Panc1 (cell line): Measurements from ENCODE around the gene LGALS13. TPM values are rescaled to one million over a fixed set of nuclear protein-coding genes. Genes with fewer than 3 reads are reported as not detected.

Source experiments
- ATAC-seq: fragments of 200-7000 bp; cut with Tn5 transposase; 2 replicates; pipeline ENCODE4 v1.9.1; 2020; ENCODE audit warnings: mild to moderate bottlenecking, moderate library complexity
- BruUV-seq: library from RNA; stranded (reverse); fragments of 400-500 nt; replicated peaks from 2 replicates; lab custom pipeline; 2021; lab: Mats Ljungman, UMichigan
- CTCF ChIA-PET: fragments of 300-600 bp; sonication (Branson Sonifier 250); formaldehyde crosslinking; loops from one replicate; lab custom pipeline; 2022; ENCODE audit warnings: antibody characterized with exemption; lab: Charles Lee
- POLR2A ChIA-PET: fragments of 300-600 bp; sonication (Branson Sonifier 250); formaldehyde crosslinking; loops from one replicate; lab custom pipeline; 2022; ENCODE audit warnings: antibody characterized with exemption; lab: Charles Lee
- DNase-seq: peaks from one replicate; pipeline ENCODE4 v3.0.0-alpha.2; 2010; ENCODE audit warnings: low read depth, low spot score
- H3K27ac ChIP-seq: 2 replicates; pipeline ENCODE4 v1.5.1; 2011; ENCODE audit warnings: mild to moderate bottlenecking, low read length, inconsistent platforms
- H3K27me3 ChIP-seq: fragments of 200-500 bp; sonication (Bioruptor generic); 2 replicates; pipeline ENCODE4 v1.6.0; 2014; ENCODE audit warnings: low read length, inconsistent platforms; ENCODE audit not compliant: control insufficient read depth, insufficient read depth
- H3K36me3 ChIP-seq: fragments of 200-500 bp; sonication (Bioruptor generic); 2 replicates; pipeline ENCODE4 v1.5.1; 2014; ENCODE audit warnings: inconsistent platforms, mild to moderate bottlenecking, low read length, moderate library complexity; ENCODE audit not compliant: control insufficient read depth, insufficient read depth
- H3K4me1 ChIP-seq: 2 replicates; pipeline ENCODE4 v1.5.1; 2011; ENCODE audit warnings: inconsistent platforms, mild to moderate bottlenecking, low read length, moderate library complexity; ENCODE audit not compliant: control insufficient read depth, insufficient read depth
- H3K4me3 ChIP-seq, 2 experiments: 2 replicates each; pipeline ENCODE4 v1.5.1; 2011 to 2012; ENCODE audit warnings: low read depth in 2 of 2, low read length in 2 of 2, mild to moderate bottlenecking in 2 of 2, inconsistent platforms in 1 of 2, moderate library complexity in 1 of 2
- H3K9me3 ChIP-seq: fragments of 200-500 bp; sonication (Bioruptor generic); 2 replicates; pipeline ENCODE4 v1.5.1; 2014; ENCODE audit warnings: low read depth, mild to moderate bottlenecking, inconsistent platforms, low read length, moderate library complexity; ENCODE audit not compliant: control insufficient read depth, insufficient read depth
- POLR2AphosphoS5 ChIP-seq: IDR thresholded peaks from 2 replicates; pipeline ENCODE4 v1.6.1; 2012; ENCODE audit warnings: mild to moderate bottlenecking, low read depth, low read length, moderate library complexity
- SIN3A ChIP-seq: IDR thresholded peaks from 2 replicates; pipeline ENCODE4 v1.6.1; 2012; ENCODE audit warnings: low read depth, mild to moderate bottlenecking, low read length, moderate library complexity, borderline replicate concordance; ENCODE audit not compliant: insufficient read depth
- TCF7L2 ChIP-seq: IDR thresholded peaks from 2 replicates; pipeline ENCODE4 v1.6.1; 2011; ENCODE audit warnings: mild to moderate bottlenecking, low read depth, low read length, inconsistent platforms
- in situ Hi-C: cut with HindIII; loops from 2 replicates; pipeline ENCODE4 v1.10.0; 2016; ENCODE audit warnings: low sequenced_read_pairs, low pct_unique_long_range_greater_than_20kb
- intact Hi-C: fragments of 100-400 bp; cut with micrococcal nuclease; formaldehyde crosslinking; loops from one replicate; pipeline ENCODE4 v1.10.0; 2022; ENCODE audit not compliant: unreplicated experiment
- total RNA-seq: library from RNA; stranded (reverse); gene quantifications from one replicate; pipeline ENCODE4 v1.2.1, GENCODE V29; 2021; ENCODE audit not compliant: unreplicated experiment
- TF ChIP-seq, protein P1 (sequence below), 2 experiments: IDR thresholded peaks; 2 replicates each; pipeline ENCODE4 v1.6.1; 2011 to 2012; ENCODE audit warnings: low read depth in 2 of 2, control low read depth in 1 of 2, low read length in 1 of 2, mild to moderate bottlenecking in 1 of 2, moderate library complexity in 1 of 2; ENCODE audit not compliant: insufficient read depth in 1 of 2
- TF ChIP-seq, protein P2 (sequence below): fragments of 450-650 bp; IDR thresholded peaks from 2 replicates; pipeline ENCODE4 v1.5.1; 2017; ENCODE audit warnings: mild to moderate bottlenecking

LGALS13 gene
- total RNA-seq, 1 experiment from 2014 or later: not detected

DNA sequence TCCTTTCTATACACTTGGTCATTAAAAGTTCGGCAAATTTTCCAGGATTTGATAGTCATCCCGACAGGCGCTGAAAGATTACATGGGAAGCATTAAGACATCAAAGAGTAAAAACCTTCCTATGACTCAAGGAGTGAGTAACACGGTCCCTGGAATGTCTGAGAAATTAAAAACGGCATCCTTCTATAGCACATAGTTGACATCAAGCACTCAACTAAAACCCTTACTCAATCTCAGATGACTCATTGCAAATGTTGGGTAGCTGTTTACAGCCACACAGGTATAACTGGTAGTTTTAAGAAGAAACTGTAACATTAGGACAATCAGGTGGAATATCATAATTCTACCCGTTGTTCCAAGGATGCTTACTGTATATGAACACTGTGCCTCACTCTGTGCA is 6.4 kb upstream of the LGALS13 start:
- peaks cover 83% of the 10 kb centered on the region for H3K27me3 ChIP-seq
- H3K9me3 ChIP-seq: no peaks in the 10 kb centered on the region
- BruUV-seq: no TSS peak
- H3K4me3 ChIP-seq: no peak overlapping the region
- H3K36me3 ChIP-seq: no peaks in the 10 kb centered on the region
- intact Hi-C loops (no loop called here), in situ Hi-C loops (loop anchor here (5.0 kb wide), 3 partner anchors 76 to 706 kb away; no protein-coding TSS in a partner anchor)
- H3K4me1 ChIP-seq: no peaks in the 10 kb centered on the region
- CTCF ChIA-PET: interaction anchor here (0.6 to 1.7 kb wide), 2 partner anchors 85 to 197 kb away, joined by 3 to 7 read pairs; no protein-coding TSS in a partner anchor
- no peak overlapping the region for H3K27ac ChIP-seq
- DNase-seq (no peak), ATAC-seq (peak; percentile 6; the same call in 1 of the 2 replicates)
- POLR2A ChIA-PET: interaction anchor here (0.5 to 0.7 kb wide), 2 partner anchors 36 to 187 kb away, joined by 3 read pairs; no protein-coding TSS in a partner anchor
- TF ChIP-seq POLR2AphosphoS5: no peak
- TF ChIP-seq, protein P1, sequence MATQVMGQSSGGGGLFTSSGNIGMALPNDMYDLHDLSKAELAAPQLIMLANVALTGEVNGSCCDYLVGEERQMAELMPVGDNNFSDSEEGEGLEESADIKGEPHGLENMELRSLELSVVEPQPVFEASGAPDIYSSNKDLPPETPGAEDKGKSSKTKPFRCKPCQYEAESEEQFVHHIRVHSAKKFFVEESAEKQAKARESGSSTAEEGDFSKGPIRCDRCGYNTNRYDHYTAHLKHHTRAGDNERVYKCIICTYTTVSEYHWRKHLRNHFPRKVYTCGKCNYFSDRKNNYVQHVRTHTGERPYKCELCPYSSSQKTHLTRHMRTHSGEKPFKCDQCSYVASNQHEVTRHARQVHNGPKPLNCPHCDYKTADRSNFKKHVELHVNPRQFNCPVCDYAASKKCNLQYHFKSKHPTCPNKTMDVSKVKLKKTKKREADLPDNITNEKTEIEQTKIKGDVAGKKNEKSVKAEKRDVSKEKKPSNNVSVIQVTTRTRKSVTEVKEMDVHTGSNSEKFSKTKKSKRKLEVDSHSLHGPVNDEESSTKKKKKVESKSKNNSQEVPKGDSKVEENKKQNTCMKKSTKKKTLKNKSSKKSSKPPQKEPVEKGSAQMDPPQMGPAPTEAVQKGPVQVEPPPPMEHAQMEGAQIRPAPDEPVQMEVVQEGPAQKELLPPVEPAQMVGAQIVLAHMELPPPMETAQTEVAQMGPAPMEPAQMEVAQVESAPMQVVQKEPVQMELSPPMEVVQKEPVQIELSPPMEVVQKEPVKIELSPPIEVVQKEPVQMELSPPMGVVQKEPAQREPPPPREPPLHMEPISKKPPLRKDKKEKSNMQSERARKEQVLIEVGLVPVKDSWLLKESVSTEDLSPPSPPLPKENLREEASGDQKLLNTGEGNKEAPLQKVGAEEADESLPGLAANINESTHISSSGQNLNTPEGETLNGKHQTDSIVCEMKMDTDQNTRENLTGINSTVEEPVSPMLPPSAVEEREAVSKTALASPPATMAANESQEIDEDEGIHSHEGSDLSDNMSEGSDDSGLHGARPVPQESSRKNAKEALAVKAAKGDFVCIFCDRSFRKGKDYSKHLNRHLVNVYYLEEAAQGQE (IDR thresholded peaks at IDR 0.05; ENCODE audit: insufficient read depth in 1 of 2, low read depth in 2 of 2, low read length in 1 of 2): no peak
- TF ChIP-seq, protein P2, sequence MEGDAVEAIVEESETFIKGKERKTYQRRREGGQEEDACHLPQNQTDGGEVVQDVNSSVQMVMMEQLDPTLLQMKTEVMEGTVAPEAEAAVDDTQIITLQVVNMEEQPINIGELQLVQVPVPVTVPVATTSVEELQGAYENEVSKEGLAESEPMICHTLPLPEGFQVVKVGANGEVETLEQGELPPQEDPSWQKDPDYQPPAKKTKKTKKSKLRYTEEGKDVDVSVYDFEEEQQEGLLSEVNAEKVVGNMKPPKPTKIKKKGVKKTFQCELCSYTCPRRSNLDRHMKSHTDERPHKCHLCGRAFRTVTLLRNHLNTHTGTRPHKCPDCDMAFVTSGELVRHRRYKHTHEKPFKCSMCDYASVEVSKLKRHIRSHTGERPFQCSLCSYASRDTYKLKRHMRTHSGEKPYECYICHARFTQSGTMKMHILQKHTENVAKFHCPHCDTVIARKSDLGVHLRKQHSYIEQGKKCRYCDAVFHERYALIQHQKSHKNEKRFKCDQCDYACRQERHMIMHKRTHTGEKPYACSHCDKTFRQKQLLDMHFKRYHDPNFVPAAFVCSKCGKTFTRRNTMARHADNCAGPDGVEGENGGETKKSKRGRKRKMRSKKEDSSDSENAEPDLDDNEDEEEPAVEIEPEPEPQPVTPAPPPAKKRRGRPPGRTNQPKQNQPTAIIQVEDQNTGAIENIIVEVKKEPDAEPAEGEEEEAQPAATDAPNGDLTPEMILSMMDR: no peak
- TF ChIP-seq TCF7L2: no peak
- TF ChIP-seq SIN3A: no peak

DNA sequence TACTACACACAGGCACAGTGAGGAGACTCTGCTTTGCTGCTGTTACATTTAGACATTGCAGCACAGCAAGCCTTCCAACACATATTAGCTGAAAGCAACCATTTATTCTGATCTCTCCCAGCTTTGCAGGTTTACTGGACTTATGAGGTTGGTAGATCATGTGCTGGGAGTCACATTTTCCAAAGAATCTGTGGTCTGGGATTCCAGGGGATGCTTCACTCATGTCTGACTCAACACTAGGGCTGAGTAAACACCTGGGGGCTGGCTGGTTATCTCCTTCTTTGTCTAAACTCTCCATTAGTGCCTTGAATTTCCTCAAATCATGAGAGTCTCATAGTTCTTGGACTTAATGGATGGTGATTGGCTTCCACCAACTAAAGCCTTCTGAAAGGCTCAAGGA is 5.4 kb upstream of the LGALS13 start:
- no TSS peak for BruUV-seq
- ChIA-PET POLR2A (interaction anchor here (0.6 kb wide), 3 partner anchors 8 to 783 kb away, joined by 6 to 8 read pairs (median 6); no protein-coding TSS in a partner anchor), CTCF (interaction anchor here (0.6 to 1.8 kb wide), 7 partner anchors 30 to 708 kb away, joined by 3 to 11 read pairs (median 6); no protein-coding TSS in a partner anchor)
- no peak for ATAC-seq
- H3K4me3 ChIP-seq: no peak overlapping the region
- H3K27ac ChIP-seq: no peak overlapping the region
- H3K4me1 ChIP-seq: no peaks in the 10 kb centered on the region
- no peak for DNase-seq
- no peaks in the 10 kb centered on the region for H3K9me3 ChIP-seq
- H3K27me3 ChIP-seq: peaks cover 82% of the 10 kb centered on the region
- no peaks in the 10 kb centered on the region for H3K36me3 ChIP-seq
- TF ChIP-seq, protein P2: no peak; the same call in 1 of the 2 replicates
- TF ChIP-seq, protein P1 (IDR thresholded peaks at IDR 0.05; ENCODE audit: insufficient read depth in 1 of 2, low read depth in 2 of 2, low read length in 1 of 2): no peak
- TF ChIP-seq SIN3A (no peak), POLR2AphosphoS5 (no peak), TCF7L2 (no peak)
- in situ Hi-C loops: loop anchor here (5.0 kb wide), 3 partner anchors 75 to 705 kb away; no protein-coding TSS in a partner anchor
- intact Hi-C loops: no loop called here
